Measurements from ENCODE around the gene PAPOLB. TPM values are rescaled to one million over a fixed set of nuclear protein-coding genes. Genes with fewer than 3 reads are reported as not detected.

Gene PAPOLB
- total and polyA plus RNA-seq, 2 of the 8 experiments (the other 6 are each of a cell fraction or from before 2014, with no cell fraction given), result 0.02 to 0.15 TPM

GRCh38 chr7:4875391-4875790 is 13.6 kb upstream of the PAPOLB start:
- Histone ChIP-seq H4K5ac (ENCODE audit: insufficient read length, low read depth, low read length) (no peak overlapping the region), H3K23ac (ENCODE audit: insufficient read length) (no peak overlapping the region), H3K4me1 (replicated peaks in 1 of 4; ENCODE audit: control insufficient read depth in 3 of 4, insufficient read depth in 4 of 4, low read length in 3 of 4) (peaks cover 0 to 10% (median 4%) of the 10 kb centered on the region in 4 experiments; a peak in 2 of 7 replicates), H4K8ac (ENCODE audit: extremely low read depth, insufficient read depth, low read length) (no peak overlapping the region), H3K56ac (replicated peaks; ENCODE audit: insufficient read length, low read depth, low read length) (no peak overlapping the region), H3K4me3 (ENCODE audit: extremely low read depth in 1 of 4, insufficient read depth in 2 of 4, low read depth in 3 of 4, low read length in 4 of 4) (no peak overlapping the region), H3K79me1 (ENCODE audit: low read depth, low read length) (no peaks in the 10 kb centered on the region), H4K20me1 (replicated peaks in 1 of 2; ENCODE audit: control insufficient read depth in 1 of 2, insufficient read depth in 2 of 2, low read length in 2 of 2) (no peaks in the 10 kb centered on the region), H3K79me2 (ENCODE audit: control insufficient read depth in 1 of 2, insufficient read depth in 2 of 2, low read length in 2 of 2) (no peaks in the 10 kb centered on the region), H3K27ac (ENCODE audit: low read depth, low read length) (no peak overlapping the region), H3K36me3 (ENCODE audit: control insufficient read depth in 2 of 4, insufficient read depth in 4 of 4, low read length in 3 of 4) (no peaks in the 10 kb centered on the region; a peak in 1 of 8 replicates), H2AFZ (ENCODE audit: low read length) (no peak overlapping the region), H3K27me3 (replicated peaks in 1 of 4; ENCODE audit: control insufficient read depth in 3 of 4, extremely low read depth in 1 of 4, insufficient read depth in 3 of 4, low read length in 3 of 4) (no peaks in the 10 kb centered on the region), H2BK5ac (ENCODE audit: low read depth, low read length) (no peak overlapping the region), H3K23me2 (ENCODE audit: low read depth, low read length) (no peaks in the 10 kb centered on the region), H3K18ac (ENCODE audit: extremely low read depth, low read length) (no peak overlapping the region), H2BK12ac (ENCODE audit: low read depth, low read length) (no peak overlapping the region), H3K9me3 (ENCODE audit: insufficient read depth in 2 of 2, low read depth in 1 of 2, low read length in 1 of 2) (no peaks in the 10 kb centered on the region), H3K14ac (ENCODE audit: insufficient read length) (no peak overlapping the region), H3K4ac (replicated peaks; ENCODE audit: insufficient read length, low read depth, low read length) (no peak overlapping the region), H3K9ac (replicated peaks in 1 of 4; ENCODE audit: extremely low read depth in 1 of 4, low read depth in 3 of 4, low read length in 3 of 4) (no peak overlapping the region), H4K91ac (replicated peaks; ENCODE audit: insufficient read length, low read length) (no peak overlapping the region), H2BK120ac (replicated peaks; ENCODE audit: low read depth, low read length) (no peak overlapping the region), H2AK5ac (ENCODE audit: low read depth, low read length) (no peak overlapping the region), H2BK20ac (ENCODE audit: low read length) (no peak overlapping the region), H2BK15ac (ENCODE audit: low read length) (no peak overlapping the region), H3K4me2 (ENCODE audit: insufficient read depth in 1 of 2, low read depth in 2 of 2, low read length in 2 of 2) (no peak overlapping the region)
- DNase-seq (ENCODE audit: low read depth in 1 of 2, low spot score in 2 of 2) (no peak), FAIRE-seq (no peak)
- no peak for TF ChIP-seq SRF (IDR thresholded peaks at IDR 0.05; ENCODE audit: low read depth, low read length)
- no peak for TF ChIP-seq TEAD4 (IDR thresholded peaks at IDR 0.05; ENCODE audit: low read depth, low read length)
- no peak for TF ChIP-seq YY1 (IDR thresholded peaks at IDR 0.05; ENCODE audit: low read depth, low read length)
- no peak for TF ChIP-seq GTF2F1 (IDR thresholded peaks at IDR 0.05; ENCODE audit: borderline replicate concordance, low read depth, low read length)
- no peak for TF ChIP-seq FOSL1 (IDR thresholded peaks at IDR 0.05; ENCODE audit: insufficient read depth, low read depth, low read length)
- TF ChIP-seq JUN (IDR thresholded peaks at IDR 0.05; ENCODE audit: low read depth, low read length), result no peak
- TF ChIP-seq MAFK (IDR thresholded peaks at IDR 0.05; ENCODE audit: low read depth, low read length), result no peak
- ChIA-PET POLR2A (ENCODE audit: partially characterized antibody) (no interaction called here), CTCF (ENCODE audit: partially characterized antibody) (interaction anchor here (1.6 kb wide), 1 partner anchor 99 kb away, joined by 4 read pairs; no protein-coding TSS in a partner anchor)
- 91% methylated on average over 15 of the region's 15 CpGs; no CpG with 5 or more reads in 1 of the 2 experiments for WGBS, 2 experiments (ENCODE audit: extremely low coverage in 1 of 2, insufficient coverage in 1 of 2, insufficient read length in 1 of 2, insufficient replicate concordance in 2 of 2, low coverage in 1 of 2, low lambda C conversion rate in 2 of 2, missing lambda C conversion rate in 1 of 2)

All from H1 (cell line).